H1 (cell line): ENCODE results near the gene ZNF618.

ENCODE experiments used
- BRCA1 ChIP-seq: IDR thresholded peaks from 2 replicates; pipeline ENCODE4 v1.6.1; 2012; ENCODE audit warnings: low read depth, low read length, improper control_type of control experiment
- CBX8 ChIP-seq: fragments of 300-800, 300-1000 bp; sonication (generic); IDR thresholded peaks from 2 replicates; pipeline ENCODE4 v1.7.1; 2016; ENCODE audit warnings: low read depth, low read length, borderline replicate concordance
- CHD1 ChIP-seq: IDR thresholded peaks from 2 replicates; pipeline ENCODE4 v1.6.1; 2012; ENCODE audit warnings: low read depth, low read length, improper control_type of control experiment
- EGR1 ChIP-seq: IDR thresholded peaks from 2 replicates; pipeline ENCODE4 v1.6.1; 2011; ENCODE audit warnings: low read depth, low read length, borderline replicate concordance
- HDAC6 ChIP-seq: IDR thresholded peaks from one replicate; pipeline ENCODE4 v1.7.1; 2012; ENCODE audit warnings: low read depth, mild to moderate bottlenecking, inconsistent platforms, low read length, moderate library complexity
- POLR2A ChIP-seq, 2 experiments: IDR thresholded peaks; 1 replicate in 1 of 2; 2 replicates in 1 of 2; pipeline ENCODE4 v1.6.1; 2011; ENCODE audit warnings: low read depth in 2 of 2, low read length in 2 of 2, mild to moderate bottlenecking in 2 of 2; ENCODE audit errors: control extremely low read depth in 1 of 2
- RAD21 ChIP-seq, 2 experiments: IDR thresholded peaks in 1 of 2; conservative IDR thresholded peaks in 1 of 2; 2 replicates each; pipeline ENCODE4 v1.6.1; 2011; ENCODE audit warnings: low read depth in 2 of 2, low read length in 2 of 2, improper control_type of control experiment in 1 of 2, inconsistent platforms in 1 of 2, mild to moderate bottlenecking in 1 of 2, moderate library complexity in 1 of 2
- SIN3A ChIP-seq, 2 experiments: IDR thresholded peaks in 1 of 2; conservative IDR thresholded peaks in 1 of 2; 2 replicates each; pipeline ENCODE4 v1.6.1; 2011 to 2012; ENCODE audit warnings: low read length in 2 of 2, improper control_type of control experiment in 1 of 2, low read depth in 1 of 2, mild to moderate bottlenecking in 1 of 2
- TAF1 ChIP-seq: IDR thresholded peaks from 2 replicates; pipeline ENCODE4 v1.6.1; 2011; ENCODE audit warnings: mild to moderate bottlenecking, low read depth, low read length
- TF ChIP-seq, protein P1 (sequence below), 3 experiments: IDR thresholded peaks; 1 replicate in 2 of 3; 2 replicates in 1 of 3; pipeline versions ENCODE4 v1.5.1 to v1.6.1; 2011; ENCODE audit warnings: low read length in 3 of 3, mild to moderate bottlenecking in 3 of 3, inconsistent platforms in 2 of 3, low read depth in 1 of 3, moderate library complexity in 1 of 3; ENCODE audit not compliant: insufficient read depth in 1 of 3; ENCODE audit errors: control extremely low read depth in 1 of 3

DNA sequence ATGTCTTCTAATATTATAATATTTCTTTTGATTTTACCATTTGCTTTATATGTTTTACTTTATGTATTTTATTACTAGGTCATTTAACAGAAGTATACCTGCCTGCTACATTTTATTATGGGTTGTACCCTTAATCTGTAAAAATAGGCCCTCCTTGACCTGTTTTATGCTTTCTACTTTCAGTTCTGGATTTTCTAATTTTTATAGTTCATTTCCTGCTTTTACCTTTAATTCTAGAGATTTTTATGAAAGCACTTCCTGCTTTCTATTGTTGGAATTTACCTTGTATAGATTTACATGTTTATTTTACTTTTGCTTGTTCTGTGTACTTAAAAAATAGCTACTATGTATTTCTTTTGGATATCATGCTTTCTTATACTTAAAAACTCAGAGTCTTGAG is 20.6 kb downstream of the ZNF618 start:
- TF ChIP-seq POLR2A (IDR thresholded peaks at IDR 0.05; ENCODE audit: control extremely low read depth in 1 of 2, low read depth in 2 of 2, low read length in 2 of 2) (no peak), BRCA1 (no peak), SIN3A (conservative IDR thresholded peaks at IDR 0.05 in 1 of 2, IDR thresholded peaks at IDR 0.05 in 1 of 2; ENCODE audit: low read depth in 1 of 2, low read length in 2 of 2) (no peak), CHD1 (no peak), EGR1 (no peak), HDAC6 (no peak), RAD21 (IDR thresholded peaks at IDR 0.05 in 1 of 2, conservative IDR thresholded peaks at IDR 0.05 in 1 of 2; ENCODE audit: low read depth in 2 of 2, low read length in 2 of 2) (no peak), CBX8 (no peak), TAF1 (no peak)
- TF ChIP-seq, protein P1, sequence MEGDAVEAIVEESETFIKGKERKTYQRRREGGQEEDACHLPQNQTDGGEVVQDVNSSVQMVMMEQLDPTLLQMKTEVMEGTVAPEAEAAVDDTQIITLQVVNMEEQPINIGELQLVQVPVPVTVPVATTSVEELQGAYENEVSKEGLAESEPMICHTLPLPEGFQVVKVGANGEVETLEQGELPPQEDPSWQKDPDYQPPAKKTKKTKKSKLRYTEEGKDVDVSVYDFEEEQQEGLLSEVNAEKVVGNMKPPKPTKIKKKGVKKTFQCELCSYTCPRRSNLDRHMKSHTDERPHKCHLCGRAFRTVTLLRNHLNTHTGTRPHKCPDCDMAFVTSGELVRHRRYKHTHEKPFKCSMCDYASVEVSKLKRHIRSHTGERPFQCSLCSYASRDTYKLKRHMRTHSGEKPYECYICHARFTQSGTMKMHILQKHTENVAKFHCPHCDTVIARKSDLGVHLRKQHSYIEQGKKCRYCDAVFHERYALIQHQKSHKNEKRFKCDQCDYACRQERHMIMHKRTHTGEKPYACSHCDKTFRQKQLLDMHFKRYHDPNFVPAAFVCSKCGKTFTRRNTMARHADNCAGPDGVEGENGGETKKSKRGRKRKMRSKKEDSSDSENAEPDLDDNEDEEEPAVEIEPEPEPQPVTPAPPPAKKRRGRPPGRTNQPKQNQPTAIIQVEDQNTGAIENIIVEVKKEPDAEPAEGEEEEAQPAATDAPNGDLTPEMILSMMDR (IDR thresholded peaks at IDR 0.05; ENCODE audit: control extremely low read depth in 1 of 3, insufficient read depth in 1 of 3, low read depth in 1 of 3, low read length in 3 of 3): no peak
